K562 (cell line): ENCODE results near the gene NCOA4. TPM values are rescaled to one million over a fixed set of nuclear protein-coding genes. Genes with fewer than 3 reads are reported as not detected.

Experiments used
- ATF7 ChIP-seq: fragments of 450-650 bp; IDR thresholded peaks from 2 replicates; pipeline ENCODE4 v1.7.1; 2014; ENCODE audit warnings: mild to moderate bottlenecking, moderate library complexity
- BCOR ChIP-seq: fragments of 450-650 bp; IDR thresholded peaks from 2 replicates; pipeline ENCODE4 v1.6.1; 2016
- BHLHE40 ChIP-seq: IDR thresholded peaks from 2 replicates; pipeline ENCODE4 v1.6.1; 2011; ENCODE audit warnings: low read length, improper control_type of control experiment
- KLF16 ChIP-seq: IDR thresholded peaks from 2 replicates; pipeline ENCODE4 v1.6.1; 2016; ENCODE audit warnings: antibody characterized with exemption
- MCM2 ChIP-seq: fragments of 450-650 bp; IDR thresholded peaks from 2 replicates; pipeline ENCODE4 v1.6.1; 2017; ENCODE audit warnings: low read depth, mild to moderate bottlenecking
- MYBL2 ChIP-seq, 2 experiments: fragments of 450-650 bp in 1 of 2; sonication (generic) in 1 of 2; formaldehyde crosslinking in 1 of 2; IDR thresholded peaks; 2 replicates each; pipeline versions ENCODE4 v1.6.1 to v1.8.1; 2017 to 2022; ENCODE audit warnings: borderline replicate concordance in 1 of 2, inconsistent platforms in 1 of 2, low read depth in 1 of 2, mild to moderate bottlenecking in 1 of 2, missing genetic modification reagents in 1 of 2, moderate library complexity in 1 of 2
- NRF1 ChIP-seq, 2 experiments: fragments of 450-650 bp; IDR thresholded peaks in 1 of 2; conservative IDR thresholded peaks in 1 of 2; 2 replicates each; pipeline ENCODE4 v1.6.1; 2014; ENCODE audit warnings: mild to moderate bottlenecking in 2 of 2
- POLR2G ChIP-seq: fragments of 200-400 bp; formaldehyde crosslinking; IDR thresholded peaks from 2 replicates; pipeline ENCODE4 v1.6.1; 2017; ENCODE audit warnings: low read depth, mild to moderate bottlenecking, antibody characterized with exemption, low read length, moderate library complexity
- RCOR1 ChIP-seq, 2 experiments: IDR thresholded peaks; 2 replicates each; pipeline ENCODE4 v1.6.1; 2012; ENCODE audit warnings: low read depth in 2 of 2, low read length in 2 of 2, borderline replicate concordance in 1 of 2, improper control_type of control experiment in 1 of 2
- ZNF431 ChIP-seq: sonication (generic); formaldehyde crosslinking; IDR thresholded peaks from 2 replicates; pipeline ENCODE4 v1.8.0; 2022; ENCODE audit warnings: mild to moderate bottlenecking, missing genetic modification reagents
- ZNF695 ChIP-seq: fragments of 450-650 bp; formaldehyde crosslinking; IDR thresholded peaks from 2 replicates; pipeline ENCODE4 v1.4.0; 2020; ENCODE audit warnings: mild to moderate bottlenecking, moderate library complexity
- polyA plus RNA-seq, 8 experiments: library from polyadenylated mRNA; depleted of rRNA in 4 of 8; stranded (reverse) in 5 of 8; unstranded in 3 of 8; fragments of >200 nt; fragmentation: Nextera tagmentation in 2 of 8; fragmentation: Illumina TruSeq in 1 of 8; extraction: Ambion mirVana in 2 of 8; extraction: Trizol in 1 of 8; gene quantifications; 2 replicates each; pipeline versions ENCODE4 v1.2.1 to v1.2.3, GENCODE V29; 2011 to 2014; ENCODE audit warnings: inconsistent platforms in 1 of 8, missing spikeins in 1 of 8
- total RNA-seq, 7 experiments: library from RNA; depleted of rRNA in 6 of 7; stranded (reverse); fragments of >200 nt in 6 of 7; fragmentation: Illumina TruSeq in 2 of 7; extraction: Trizol in 2 of 7; gene quantifications; 2 replicates each; pipeline versions ENCODE4 v1.2.1 to v1.2.3, GENCODE V29; 2011 to 2021; ENCODE audit warnings: low replicate concordance in 1 of 7
- TF ChIP-seq, protein P1 (sequence below): fragments of 450-650 bp; IDR thresholded peaks from 2 replicates; pipeline ENCODE4 v1.7.0; 2016; ENCODE audit warnings: borderline replicate concordance
- TF ChIP-seq, protein P2 (sequence below): fragments of 450-650 bp; IDR thresholded peaks from 2 replicates; pipeline ENCODE4 v1.6.1; 2018; ENCODE audit warnings: mild to moderate bottlenecking, low read depth; ENCODE audit not compliant: partially characterized antibody
- TF ChIP-seq, protein P3 (sequence below): fragments of 450-650 bp; IDR thresholded peaks from 2 replicates; pipeline ENCODE4 v1.6.1; 2017; ENCODE audit warnings: antibody characterized with exemption
- TF ChIP-seq, protein P4 (sequence below): fragments of 200-400 bp; formaldehyde crosslinking; IDR thresholded peaks from 2 replicates; pipeline ENCODE4 v1.6.1; 2017; ENCODE audit warnings: mild to moderate bottlenecking, low read depth, low read length, moderate library complexity
- TF ChIP-seq, protein P5 (sequence below): sonication (generic); formaldehyde crosslinking; IDR thresholded peaks from 2 replicates; pipeline ENCODE4 v1.8.0; 2022; ENCODE audit warnings: mild to moderate bottlenecking, missing genetic modification reagents

NCOA4 gene
- total and polyA plus RNA-seq, 9 of the 15 experiments (the other 6 are each of a cell fraction or from before 2014, with no cell fraction given): 89.8 to 283 (median 181) TPM

DNA sequence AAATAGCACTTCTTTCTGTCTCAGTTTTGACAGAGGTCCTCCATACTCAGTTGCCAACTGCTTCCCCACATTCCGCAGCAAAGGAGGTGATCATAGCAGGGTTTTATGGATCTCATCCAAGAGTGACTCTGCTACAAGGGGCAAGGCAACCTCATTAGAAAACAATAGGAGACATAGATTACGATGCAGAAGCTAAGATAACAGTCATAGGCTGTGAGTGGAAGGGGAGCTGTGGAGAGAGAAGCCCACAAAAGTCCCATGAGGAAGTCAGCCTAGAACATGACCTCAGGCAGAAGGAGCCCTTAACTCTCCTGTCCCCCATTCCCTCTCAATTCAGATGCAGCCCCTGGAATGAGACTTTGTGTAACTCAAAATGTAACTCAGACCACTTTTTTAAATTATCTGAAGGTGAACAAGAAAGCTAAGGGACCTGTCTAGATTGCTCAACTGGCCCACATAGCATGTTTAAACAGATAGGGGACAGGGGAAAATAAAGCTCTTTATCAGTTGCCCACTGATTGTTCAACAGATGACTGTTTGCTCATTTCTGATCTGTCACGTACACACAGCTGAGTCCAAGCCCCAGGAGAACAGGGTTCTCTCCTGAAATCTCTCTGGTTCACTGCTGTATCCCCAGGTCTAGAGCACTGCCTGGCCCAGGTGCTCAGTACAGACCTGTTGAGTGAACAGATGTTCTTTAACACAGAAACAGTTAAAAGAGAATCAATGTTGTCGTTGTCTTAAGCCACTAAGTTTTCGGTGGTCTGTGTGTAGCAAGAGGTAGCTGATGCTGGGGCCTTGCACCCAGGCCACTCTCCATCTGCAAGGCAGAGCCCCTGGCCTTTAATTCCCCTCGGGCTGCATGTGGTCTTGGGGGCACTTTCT lies 1.5 kb upstream of the NCOA4 start (continued):
- TF ChIP-seq, protein P1, sequence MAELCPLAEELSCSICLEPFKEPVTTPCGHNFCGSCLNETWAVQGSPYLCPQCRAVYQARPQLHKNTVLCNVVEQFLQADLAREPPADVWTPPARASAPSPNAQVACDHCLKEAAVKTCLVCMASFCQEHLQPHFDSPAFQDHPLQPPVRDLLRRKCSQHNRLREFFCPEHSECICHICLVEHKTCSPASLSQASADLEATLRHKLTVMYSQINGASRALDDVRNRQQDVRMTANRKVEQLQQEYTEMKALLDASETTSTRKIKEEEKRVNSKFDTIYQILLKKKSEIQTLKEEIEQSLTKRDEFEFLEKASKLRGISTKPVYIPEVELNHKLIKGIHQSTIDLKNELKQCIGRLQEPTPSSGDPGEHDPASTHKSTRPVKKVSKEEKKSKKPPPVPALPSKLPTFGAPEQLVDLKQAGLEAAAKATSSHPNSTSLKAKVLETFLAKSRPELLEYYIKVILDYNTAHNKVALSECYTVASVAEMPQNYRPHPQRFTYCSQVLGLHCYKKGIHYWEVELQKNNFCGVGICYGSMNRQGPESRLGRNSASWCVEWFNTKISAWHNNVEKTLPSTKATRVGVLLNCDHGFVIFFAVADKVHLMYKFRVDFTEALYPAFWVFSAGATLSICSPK: no peak
- TF ChIP-seq RCOR1 (IDR thresholded peaks at IDR 0.05; ENCODE audit: borderline replicate concordance in 1 of 2, low read depth in 2 of 2, low read length in 2 of 2): peak in 1 of 2 experiments; percentile 88; a peak in 3 of 4 replicates
- TF ChIP-seq POLR2G: no peak
- no peak for TF ChIP-seq BCOR
- TF ChIP-seq KLF16: peak; percentile 41; the same call in 1 of the 2 replicates
- TF ChIP-seq ZNF431 (CRISPR knock-in tag): no peak
- TF ChIP-seq, protein P2, sequence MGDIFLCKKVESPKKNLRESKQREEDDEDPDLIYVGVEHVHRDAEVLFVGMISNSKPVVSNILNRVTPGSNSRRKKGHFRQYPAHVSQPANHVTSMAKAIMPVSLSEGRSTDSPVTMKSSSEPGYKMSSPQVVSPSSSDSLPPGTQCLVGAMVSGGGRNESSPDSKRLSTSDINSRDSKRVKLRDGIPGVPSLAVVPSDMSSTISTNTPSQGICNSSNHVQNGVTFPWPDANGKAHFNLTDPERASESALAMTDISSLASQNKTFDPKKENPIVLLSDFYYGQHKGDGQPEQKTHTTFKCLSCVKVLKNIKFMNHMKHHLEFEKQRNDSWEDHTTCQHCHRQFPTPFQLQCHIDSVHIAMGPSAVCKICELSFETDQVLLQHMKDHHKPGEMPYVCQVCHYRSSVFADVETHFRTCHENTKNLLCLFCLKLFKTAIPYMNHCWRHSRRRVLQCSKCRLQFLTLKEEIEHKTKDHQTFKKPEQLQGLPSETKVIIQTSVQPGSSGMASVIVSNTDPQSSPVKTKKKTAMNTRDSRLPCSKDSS: no peak
- TF ChIP-seq MYBL2 (IDR thresholded peaks at IDR 0.05; ENCODE audit: low read depth): no peak
- no peak for TF ChIP-seq MYBL2 (CRISPR knock-in tag; IDR thresholded peaks at IDR 0.05; ENCODE audit: borderline replicate concordance)
- TF ChIP-seq MCM2: no peak
- no peak for TF ChIP-seq ZNF695 (CRISPR knock-in tag)
- TF ChIP-seq, protein P3, sequence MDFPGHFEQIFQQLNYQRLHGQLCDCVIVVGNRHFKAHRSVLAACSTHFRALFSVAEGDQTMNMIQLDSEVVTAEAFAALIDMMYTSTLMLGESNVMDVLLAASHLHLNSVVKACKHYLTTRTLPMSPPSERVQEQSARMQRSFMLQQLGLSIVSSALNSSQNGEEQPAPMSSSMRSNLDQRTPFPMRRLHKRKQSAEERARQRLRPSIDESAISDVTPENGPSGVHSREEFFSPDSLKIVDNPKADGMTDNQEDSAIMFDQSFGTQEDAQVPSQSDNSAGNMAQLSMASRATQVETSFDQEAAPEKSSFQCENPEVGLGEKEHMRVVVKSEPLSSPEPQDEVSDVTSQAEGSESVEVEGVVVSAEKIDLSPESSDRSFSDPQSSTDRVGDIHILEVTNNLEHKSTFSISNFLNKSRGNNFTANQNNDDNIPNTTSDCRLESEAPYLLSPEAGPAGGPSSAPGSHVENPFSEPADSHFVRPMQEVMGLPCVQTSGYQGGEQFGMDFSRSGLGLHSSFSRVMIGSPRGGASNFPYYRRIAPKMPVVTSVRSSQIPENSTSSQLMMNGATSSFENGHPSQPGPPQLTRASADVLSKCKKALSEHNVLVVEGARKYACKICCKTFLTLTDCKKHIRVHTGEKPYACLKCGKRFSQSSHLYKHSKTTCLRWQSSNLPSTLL: no peak
- TF ChIP-seq, protein P4, sequence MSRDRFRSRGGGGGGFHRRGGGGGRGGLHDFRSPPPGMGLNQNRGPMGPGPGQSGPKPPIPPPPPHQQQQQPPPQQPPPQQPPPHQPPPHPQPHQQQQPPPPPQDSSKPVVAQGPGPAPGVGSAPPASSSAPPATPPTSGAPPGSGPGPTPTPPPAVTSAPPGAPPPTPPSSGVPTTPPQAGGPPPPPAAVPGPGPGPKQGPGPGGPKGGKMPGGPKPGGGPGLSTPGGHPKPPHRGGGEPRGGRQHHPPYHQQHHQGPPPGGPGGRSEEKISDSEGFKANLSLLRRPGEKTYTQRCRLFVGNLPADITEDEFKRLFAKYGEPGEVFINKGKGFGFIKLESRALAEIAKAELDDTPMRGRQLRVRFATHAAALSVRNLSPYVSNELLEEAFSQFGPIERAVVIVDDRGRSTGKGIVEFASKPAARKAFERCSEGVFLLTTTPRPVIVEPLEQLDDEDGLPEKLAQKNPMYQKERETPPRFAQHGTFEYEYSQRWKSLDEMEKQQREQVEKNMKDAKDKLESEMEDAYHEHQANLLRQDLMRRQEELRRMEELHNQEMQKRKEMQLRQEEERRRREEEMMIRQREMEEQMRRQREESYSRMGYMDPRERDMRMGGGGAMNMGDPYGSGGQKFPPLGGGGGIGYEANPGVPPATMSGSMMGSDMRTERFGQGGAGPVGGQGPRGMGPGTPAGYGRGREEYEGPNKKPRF: no peak
- no peak for TF ChIP-seq BHLHE40
- peak; percentile 47; the same call in 1 of the 2 replicates for TF ChIP-seq ATF7
- TF ChIP-seq NRF1 (conservative IDR thresholded peaks at IDR 0.05 in 1 of 2, IDR thresholded peaks at IDR 0.05 in 1 of 2): no peak
- TF ChIP-seq, protein P5, sequence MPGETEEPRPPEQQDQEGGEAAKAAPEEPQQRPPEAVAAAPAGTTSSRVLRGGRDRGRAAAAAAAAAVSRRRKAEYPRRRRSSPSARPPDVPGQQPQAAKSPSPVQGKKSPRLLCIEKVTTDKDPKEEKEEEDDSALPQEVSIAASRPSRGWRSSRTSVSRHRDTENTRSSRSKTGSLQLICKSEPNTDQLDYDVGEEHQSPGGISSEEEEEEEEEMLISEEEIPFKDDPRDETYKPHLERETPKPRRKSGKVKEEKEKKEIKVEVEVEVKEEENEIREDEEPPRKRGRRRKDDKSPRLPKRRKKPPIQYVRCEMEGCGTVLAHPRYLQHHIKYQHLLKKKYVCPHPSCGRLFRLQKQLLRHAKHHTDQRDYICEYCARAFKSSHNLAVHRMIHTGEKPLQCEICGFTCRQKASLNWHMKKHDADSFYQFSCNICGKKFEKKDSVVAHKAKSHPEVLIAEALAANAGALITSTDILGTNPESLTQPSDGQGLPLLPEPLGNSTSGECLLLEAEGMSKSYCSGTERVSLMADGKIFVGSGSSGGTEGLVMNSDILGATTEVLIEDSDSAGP (CRISPR knock-in tag): no peak
